Mucosa of stomach (tissue), 1 donor: ENCODE measurements around the gene SPINK1.
A peak's percentile ranks its signal among the peaks of the same experiment; 100 is the strongest.
"Not testable (repeated sequence)": the region's sequence is repeated elsewhere in the genome, so short reads cannot be mapped to it uniquely, and the experiment has no call there.

Experiments used
- H3K27me3 ChIP-seq: one replicate; pipeline ENCODE4 v1.7.0; 2013; ENCODE audit warnings: mild to moderate bottlenecking, low read length; ENCODE audit not compliant: control insufficient read depth, insufficient read depth
- H3K36me3 ChIP-seq: one replicate; pipeline ENCODE4 v1.7.0; 2013; ENCODE audit warnings: low read length; ENCODE audit not compliant: control insufficient read depth, insufficient read depth
- H3K4me1 ChIP-seq: one replicate; pipeline ENCODE4 v1.7.0; 2013; ENCODE audit warnings: mild to moderate bottlenecking, low read length; ENCODE audit not compliant: control insufficient read depth, insufficient read depth
- H3K4me3 ChIP-seq: one replicate; pipeline ENCODE4 v1.7.0; 2013; ENCODE audit warnings: low read length
- H3K9ac ChIP-seq: one replicate; pipeline ENCODE4 v1.7.0; 2013; ENCODE audit warnings: mild to moderate bottlenecking, low read length, moderate library complexity
- H3K9me3 ChIP-seq: one replicate; pipeline ENCODE4 v1.7.0; 2013; ENCODE audit warnings: mild to moderate bottlenecking, low read length, moderate library complexity; ENCODE audit not compliant: control insufficient read depth
- donor health status: Pancreatic carcinoma.

SPINK1 gene

DNA sequence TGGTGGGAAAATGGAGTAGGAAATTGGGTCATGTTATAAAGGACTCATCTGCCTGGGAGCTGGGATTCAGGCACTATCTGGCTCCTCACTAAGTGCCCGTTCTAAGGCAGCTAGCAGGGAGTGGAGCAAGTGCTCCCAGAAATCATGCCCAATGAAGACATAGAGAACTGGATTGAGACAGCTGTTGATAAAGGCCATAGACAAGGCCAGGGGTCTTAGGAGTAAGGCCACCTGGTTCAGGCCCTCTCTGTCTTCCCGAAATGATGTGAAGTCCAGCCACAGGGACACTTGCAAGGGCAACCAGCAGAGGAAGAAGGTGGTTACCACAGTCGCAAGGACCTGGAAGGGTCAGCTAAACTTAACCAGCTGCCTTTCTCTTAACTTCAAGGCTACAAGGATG lies 20.1 kb upstream of the SPINK1 start:
- Histone ChIP-seq H3K4me1 (no peaks in the 10 kb centered on the region), H3K36me3 (no peaks in the 10 kb centered on the region), H3K27me3 (no peaks in the 10 kb centered on the region), H3K9me3 (no peaks in the 10 kb centered on the region), H3K9ac (no peak overlapping the region), H3K4me3 (no peak overlapping the region)

DNA sequence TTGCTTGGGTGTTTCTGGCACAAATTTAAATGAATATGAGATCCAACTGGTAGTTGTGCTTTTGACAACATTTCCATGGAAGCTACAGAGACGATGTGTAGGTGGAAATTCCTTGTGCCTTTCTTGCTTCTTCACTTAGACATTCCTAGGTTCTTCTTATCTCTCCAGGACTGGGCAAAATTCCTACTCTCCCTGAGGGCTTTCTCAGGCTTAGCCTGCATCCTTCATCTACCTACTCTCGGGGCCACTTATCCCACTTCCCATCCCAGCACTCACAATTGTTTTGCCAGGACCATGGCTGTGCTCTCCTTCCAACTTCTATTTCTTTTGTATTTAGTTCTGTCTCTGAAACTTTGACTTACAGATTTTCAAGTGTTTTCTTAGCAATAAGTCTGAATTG lies 17.8 kb upstream of the SPINK1 start:
- Histone ChIP-seq H3K9ac (no peak overlapping the region), H3K36me3 (no peaks in the 10 kb centered on the region), H3K9me3 (no peaks in the 10 kb centered on the region), H3K27me3 (no peaks in the 10 kb centered on the region), H3K4me1 (no peaks in the 10 kb centered on the region), H3K4me3 (no peak overlapping the region)

- Histone ChIP-seq H3K36me3 (no peaks in the 10 kb centered on the region), H3K9me3 (no peaks in the 10 kb centered on the region), H3K4me1 (no peaks in the 10 kb centered on the region), H3K4me3 (no peak overlapping the region), H3K9ac (no peak overlapping the region), H3K27me3 (no peaks in the 10 kb centered on the region)
Measured at GRCh38 chr5:147845618-147846017, 14.1 kb upstream of the SPINK1 start.

DNA sequence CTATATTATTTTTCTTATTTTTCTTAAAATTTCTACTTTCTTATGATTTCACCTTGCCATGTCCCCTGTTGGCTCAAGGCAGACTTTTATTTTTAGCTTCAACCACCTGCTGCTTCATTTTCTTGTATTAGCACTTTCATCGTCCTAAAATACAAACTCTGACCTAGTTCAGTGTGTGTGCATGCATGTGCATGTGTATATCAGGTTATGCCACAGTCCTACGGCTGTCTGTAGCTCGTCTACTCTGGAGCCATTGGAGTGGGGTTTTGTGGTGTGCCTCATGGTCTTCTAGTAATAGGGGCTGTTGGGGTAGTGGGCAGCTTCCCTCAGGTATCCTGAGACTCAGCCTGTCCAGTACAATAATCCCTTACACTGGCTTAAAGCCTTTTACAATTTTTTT lies 13.4 kb upstream of the SPINK1 start:
- Histone ChIP-seq H3K4me3 (no peak overlapping the region), H3K27me3 (no peaks in the 10 kb centered on the region), H3K36me3 (no peaks in the 10 kb centered on the region), H3K9ac (no peak overlapping the region), H3K4me1 (no peaks in the 10 kb centered on the region), H3K9me3 (no peaks in the 10 kb centered on the region)

GRCh38 chr5:147842869-147843268 lies 11.4 kb upstream of the SPINK1 start:
- no peak overlapping the region for H3K9ac ChIP-seq
- H3K27me3 ChIP-seq, result no peaks in the 10 kb centered on the region
- H3K4me1 ChIP-seq, result peaks cover 7% of the 10 kb centered on the region
- H3K4me3 ChIP-seq, result no peak overlapping the region
- H3K36me3 ChIP-seq, result no peaks in the 10 kb centered on the region
- H3K9me3 ChIP-seq, result no peaks in the 10 kb centered on the region

- no peaks in the 10 kb centered on the region for H3K27me3 ChIP-seq
- H3K4me3 ChIP-seq, result no peak overlapping the region
- no peaks in the 10 kb centered on the region for H3K36me3 ChIP-seq
- H3K4me1 ChIP-seq, result peaks cover 22% of the 10 kb centered on the region
- no peaks in the 10 kb centered on the region for H3K9me3 ChIP-seq
- H3K9ac ChIP-seq, result peak overlapping the region; percentile 22
Measured at GRCh38 chr5:147836439-147836838, 5.0 kb upstream of the SPINK1 start.

GRCh38 chr5:147835386-147835798 lies 3.9 kb upstream of the SPINK1 start:
- Histone ChIP-seq H3K9ac (no peak overlapping the region), H3K9me3 (no peaks in the 10 kb centered on the region), H3K4me1 (peaks cover 22% of the 10 kb centered on the region), H3K36me3 (no peaks in the 10 kb centered on the region), H3K27me3 (no peaks in the 10 kb centered on the region), H3K4me3 (no peak overlapping the region)

- Histone ChIP-seq H3K27me3 (no peaks in the 10 kb centered on the region), H3K4me3 (no peak overlapping the region), H3K36me3 (no peaks in the 10 kb centered on the region), H3K9ac (no peak overlapping the region), H3K9me3 (no peaks in the 10 kb centered on the region), H3K4me1 (peaks cover 15% of the 10 kb centered on the region)
Measured at GRCh38 chr5:147832541-147832940, 1.1 kb upstream of the SPINK1 start.

DNA sequence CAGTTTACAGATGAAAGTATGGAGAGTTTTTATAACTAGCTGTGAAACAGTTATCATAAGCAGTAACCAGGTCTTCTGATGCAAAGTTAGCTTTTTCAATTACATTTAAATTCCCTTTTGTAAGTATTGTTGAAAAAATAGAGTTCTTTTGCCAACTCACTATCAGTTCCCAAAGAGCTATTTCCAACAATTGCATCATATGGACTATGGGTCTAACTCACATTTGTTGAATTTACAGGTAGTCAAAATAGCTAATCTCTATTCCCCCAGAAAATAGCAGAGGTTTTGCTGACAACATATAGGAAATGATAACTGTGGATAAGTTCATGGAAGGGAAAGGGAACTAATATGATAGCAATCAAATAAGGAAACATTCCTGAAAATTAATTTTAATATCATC lies 1.4 kb downstream of the SPINK1 start:
- peak overlapping the region; percentile 51 for H3K9ac ChIP-seq
- peak overlapping the region; percentile 7 for H3K4me3 ChIP-seq

DNA sequence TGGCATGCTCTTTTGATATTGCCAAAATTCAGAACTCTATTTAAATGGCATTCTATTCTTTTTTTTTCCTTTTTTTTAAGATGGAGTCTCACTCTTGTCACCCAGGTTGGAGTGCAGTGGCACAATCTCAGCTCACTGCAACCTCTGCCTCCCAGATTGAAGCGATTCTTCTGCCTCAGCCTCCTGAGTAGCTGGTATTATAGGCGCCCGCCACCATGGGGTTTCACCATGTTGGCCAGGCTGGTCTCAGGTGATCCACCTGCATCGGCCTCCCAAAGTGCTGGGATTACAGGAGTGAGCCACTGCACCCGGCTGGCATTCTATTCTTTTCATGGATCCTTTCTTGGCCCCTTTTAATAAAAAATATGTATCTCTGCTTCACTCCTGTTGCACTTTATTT lies 4.5 kb downstream of the SPINK1 start:
- peaks cover 16% of the 10 kb centered on the region for H3K4me1 ChIP-seq
- H3K9ac ChIP-seq, H3K27me3 ChIP-seq, H3K36me3 ChIP-seq, H3K9me3 ChIP-seq: not testable (repeated sequence)
- H3K4me3 ChIP-seq, result peak overlapping the region; percentile 2

More for the DNA sequence above, 1.4 kb downstream of the SPINK1 start:
- Histone ChIP-seq H3K4me1 (peaks cover 22% of the 10 kb centered on the region), H3K9me3 (no peaks in the 10 kb centered on the region), H3K36me3 (no peaks in the 10 kb centered on the region), H3K27me3 (no peaks in the 10 kb centered on the region)

DNA sequence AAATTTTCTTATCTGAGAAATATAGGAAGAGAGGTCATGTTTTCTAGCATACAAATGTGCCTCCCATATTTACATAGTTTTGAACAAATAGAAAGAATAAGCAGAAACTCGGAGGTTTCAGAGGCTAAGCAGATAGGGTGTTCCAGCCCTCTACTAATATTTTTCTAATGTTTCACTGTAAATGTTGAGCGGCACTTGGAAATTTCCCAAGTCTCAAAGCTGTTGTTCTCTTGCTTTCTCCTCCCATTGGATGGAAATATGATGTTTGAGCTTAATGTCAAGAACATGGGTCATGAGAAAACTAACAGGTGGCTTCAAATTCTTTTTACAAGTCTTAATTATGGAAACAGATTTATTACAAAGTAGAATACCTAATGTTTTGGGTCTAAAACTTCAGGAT lies 5.1 kb downstream of the SPINK1 start:
- Histone ChIP-seq H3K4me3 (no peak overlapping the region), H3K27me3 (no peaks in the 10 kb centered on the region), H3K9me3 (no peaks in the 10 kb centered on the region), H3K4me1 (peaks cover 13% of the 10 kb centered on the region), H3K9ac (no peak overlapping the region), H3K36me3 (no peaks in the 10 kb centered on the region)

DNA sequence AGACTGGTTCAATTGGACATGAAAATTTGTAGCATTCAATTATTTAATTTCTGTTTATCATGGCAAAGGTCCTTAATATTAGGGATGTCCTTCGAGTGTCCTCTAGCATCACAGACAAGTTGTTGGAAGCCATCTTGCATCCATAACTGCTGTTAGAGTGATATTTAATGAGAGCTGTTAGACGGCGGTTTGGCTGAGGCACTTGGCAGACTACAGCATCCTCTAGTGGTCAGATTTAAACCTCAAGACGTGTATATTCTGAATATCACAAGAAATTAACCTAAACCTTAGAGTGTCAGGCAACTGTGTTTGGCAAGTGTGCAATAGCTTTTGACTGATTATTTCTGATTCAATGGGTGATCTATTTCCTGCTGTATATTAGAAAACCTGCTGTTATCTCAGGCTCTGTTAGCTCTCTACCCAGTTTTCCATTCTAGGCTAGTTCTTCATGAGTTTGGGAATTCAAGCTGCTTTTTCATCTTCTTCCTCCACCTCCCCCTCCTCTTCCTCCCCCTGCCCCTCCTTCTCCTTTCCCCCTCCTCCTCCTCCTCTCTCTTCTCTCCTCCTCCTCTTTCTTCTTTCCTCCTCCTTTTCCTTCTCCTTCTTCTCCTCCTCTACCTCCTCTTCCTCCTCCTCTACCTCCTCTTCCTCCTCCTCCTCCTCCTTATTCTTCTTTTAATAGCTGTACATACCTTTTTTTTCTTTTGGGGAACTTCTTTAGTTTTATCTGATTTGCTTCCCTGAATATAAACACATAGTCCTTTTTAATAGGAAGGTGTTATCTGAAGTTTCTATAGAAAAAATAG lies 8.6 kb downstream of the SPINK1 start:
- no peak overlapping the region for H3K9ac ChIP-seq

GRCh38 chr5:147822222-147822621 lies 9.2 kb downstream of the SPINK1 start:
- H3K9me3 ChIP-seq, H3K27me3 ChIP-seq, H3K36me3 ChIP-seq, H3K9ac ChIP-seq, H3K4me3 ChIP-seq: not testable (repeated sequence)
- peaks cover 17% of the 10 kb centered on the region for H3K4me1 ChIP-seq

More for the DNA sequence above, 8.6 kb downstream of the SPINK1 start:
- H3K27me3 ChIP-seq, result no peaks in the 10 kb centered on the region
- H3K9me3 ChIP-seq, result no peaks in the 10 kb centered on the region
- no peak overlapping the region for H3K4me3 ChIP-seq
- H3K36me3 ChIP-seq, result no peaks in the 10 kb centered on the region
- H3K4me1 ChIP-seq, result peaks cover 17% of the 10 kb centered on the region
